HCT116 (cell line): ENCODE data around the gene FAM98B.

Experiments used
- EGR1 ChIP-seq: IDR thresholded peaks from 2 replicates; pipeline ENCODE4 v1.6.1; 2012; ENCODE audit warnings: low read depth
- ELF1 ChIP-seq: IDR thresholded peaks from 2 replicates; pipeline ENCODE4 v1.6.1; 2012; ENCODE audit warnings: low read depth, borderline replicate concordance
- EZH2 ChIP-seq: fragments of 200-600 bp; sonication (generic); IDR thresholded peaks from 2 replicates; pipeline ENCODE4 v1.6.1; 2017; ENCODE audit warnings: antibody characterized with exemption, mixed run types
- EZH2phosphoT487 ChIP-seq: fragments of 200-600 bp; IDR thresholded peaks from 2 replicates; pipeline ENCODE4 v1.6.1; 2018; ENCODE audit warnings: antibody characterized with exemption, borderline replicate concordance
- POLR2A ChIP-seq: IDR thresholded peaks from 2 replicates; pipeline ENCODE4 v1.7.0; 2011; ENCODE audit warnings: borderline replicate concordance; ENCODE audit not compliant: insufficient read depth, insufficient read length; ENCODE audit errors: extremely low read depth
- SIN3A ChIP-seq: IDR thresholded peaks from 2 replicates; pipeline ENCODE4 v1.6.1; 2012; ENCODE audit warnings: low read depth
- TF ChIP-seq, protein P1 (sequence below), 3 experiments: fragments of 200-600 bp in 1 of 3; sonication (generic) in 1 of 3; IDR thresholded peaks in 2 of 3; conservative IDR thresholded peaks in 1 of 3; 2 replicates each; pipeline ENCODE4 v1.5.1; 2012 to 2017; ENCODE audit warnings: low read depth in 2 of 3, low read length in 2 of 3, antibody characterized with exemption in 1 of 3, borderline replicate concordance in 1 of 3, control low read depth in 1 of 3, mild to moderate bottlenecking in 1 of 3, mixed read lengths in 1 of 3, mixed run types in 1 of 3, moderate library complexity in 1 of 3; ENCODE audit not compliant: insufficient read depth in 1 of 3
- TF ChIP-seq, protein P2 (sequence below): IDR thresholded peaks from 2 replicates; pipeline ENCODE4 v1.6.1; 2012

- TF ChIP-seq EGR1 (no peak), ELF1 (no peak), SIN3A (no peak), POLR2A (no peak), EZH2phosphoT487 (no peak), EZH2 (no peak)
- TF ChIP-seq, protein P1, sequence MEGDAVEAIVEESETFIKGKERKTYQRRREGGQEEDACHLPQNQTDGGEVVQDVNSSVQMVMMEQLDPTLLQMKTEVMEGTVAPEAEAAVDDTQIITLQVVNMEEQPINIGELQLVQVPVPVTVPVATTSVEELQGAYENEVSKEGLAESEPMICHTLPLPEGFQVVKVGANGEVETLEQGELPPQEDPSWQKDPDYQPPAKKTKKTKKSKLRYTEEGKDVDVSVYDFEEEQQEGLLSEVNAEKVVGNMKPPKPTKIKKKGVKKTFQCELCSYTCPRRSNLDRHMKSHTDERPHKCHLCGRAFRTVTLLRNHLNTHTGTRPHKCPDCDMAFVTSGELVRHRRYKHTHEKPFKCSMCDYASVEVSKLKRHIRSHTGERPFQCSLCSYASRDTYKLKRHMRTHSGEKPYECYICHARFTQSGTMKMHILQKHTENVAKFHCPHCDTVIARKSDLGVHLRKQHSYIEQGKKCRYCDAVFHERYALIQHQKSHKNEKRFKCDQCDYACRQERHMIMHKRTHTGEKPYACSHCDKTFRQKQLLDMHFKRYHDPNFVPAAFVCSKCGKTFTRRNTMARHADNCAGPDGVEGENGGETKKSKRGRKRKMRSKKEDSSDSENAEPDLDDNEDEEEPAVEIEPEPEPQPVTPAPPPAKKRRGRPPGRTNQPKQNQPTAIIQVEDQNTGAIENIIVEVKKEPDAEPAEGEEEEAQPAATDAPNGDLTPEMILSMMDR (IDR thresholded peaks at IDR 0.05 in 2 of 3, conservative IDR thresholded peaks at IDR 0.05 in 1 of 3; ENCODE audit: borderline replicate concordance in 1 of 3, insufficient read depth in 1 of 3, low read depth in 2 of 3, low read length in 2 of 3), result no peak
- TF ChIP-seq, protein P2, sequence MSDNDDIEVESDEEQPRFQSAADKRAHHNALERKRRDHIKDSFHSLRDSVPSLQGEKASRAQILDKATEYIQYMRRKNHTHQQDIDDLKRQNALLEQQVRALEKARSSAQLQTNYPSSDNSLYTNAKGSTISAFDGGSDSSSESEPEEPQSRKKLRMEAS, result no peak
Observed at GRCh38 chr15:38406436-38406835, 47.5 kb upstream of the FAM98B start.
